IPS-11a (cell line): ENCODE data around the gene ZXDC.

Experiments
- H3K4me3 ChIP-seq: one replicate; pipeline ENCODE4 v1.5.1; 2013; ENCODE audit warnings: low read depth, low read length, control low read depth

The ZXDC gene

DNA sequence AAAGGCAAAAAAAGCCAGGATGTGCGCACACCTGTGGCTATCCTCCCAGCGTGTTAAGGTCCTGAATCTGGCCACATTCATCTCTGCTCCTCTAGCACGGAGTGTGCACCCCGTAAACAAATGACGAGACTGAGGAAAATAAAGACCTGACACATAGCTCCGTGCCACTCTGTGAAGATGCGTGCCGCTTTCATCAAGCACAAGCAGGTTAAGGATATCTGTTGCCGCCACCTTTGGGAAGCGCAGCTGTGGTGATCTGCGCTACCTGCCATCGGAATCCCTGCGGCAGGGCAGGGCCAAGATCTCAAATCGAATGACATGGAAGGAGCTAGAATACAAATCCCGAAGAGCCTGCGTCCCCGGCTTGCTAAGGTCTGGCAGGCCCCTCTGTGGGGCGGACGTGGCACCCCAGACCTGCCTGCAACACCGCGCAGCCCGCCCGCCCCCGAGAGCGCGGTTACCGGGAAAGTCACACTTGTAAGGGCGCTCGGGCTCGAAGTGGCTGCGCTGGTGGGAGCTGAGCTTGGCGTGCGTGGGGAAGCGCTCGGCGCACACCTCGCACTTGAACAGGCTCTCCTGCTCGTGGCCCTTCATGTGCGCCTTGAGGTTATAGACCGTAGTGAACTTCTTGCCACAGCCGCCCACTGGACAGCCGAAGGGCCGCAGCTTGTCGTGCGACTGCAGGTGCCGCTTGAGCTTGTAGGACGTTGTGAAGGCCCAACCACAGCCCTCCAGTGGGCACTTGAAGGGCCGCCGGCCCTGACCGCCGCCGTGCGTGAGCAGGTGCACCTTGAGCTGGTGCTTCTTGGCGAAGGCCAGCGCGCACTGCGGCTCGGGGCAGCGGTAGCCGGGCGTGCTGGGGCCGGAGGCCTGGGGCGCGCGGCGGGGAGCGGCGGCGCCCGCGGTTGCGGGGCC is 936 bp downstream of the ZXDC start:
- H3K4me3 ChIP-seq = peak overlapping the region; percentile 75

DNA sequence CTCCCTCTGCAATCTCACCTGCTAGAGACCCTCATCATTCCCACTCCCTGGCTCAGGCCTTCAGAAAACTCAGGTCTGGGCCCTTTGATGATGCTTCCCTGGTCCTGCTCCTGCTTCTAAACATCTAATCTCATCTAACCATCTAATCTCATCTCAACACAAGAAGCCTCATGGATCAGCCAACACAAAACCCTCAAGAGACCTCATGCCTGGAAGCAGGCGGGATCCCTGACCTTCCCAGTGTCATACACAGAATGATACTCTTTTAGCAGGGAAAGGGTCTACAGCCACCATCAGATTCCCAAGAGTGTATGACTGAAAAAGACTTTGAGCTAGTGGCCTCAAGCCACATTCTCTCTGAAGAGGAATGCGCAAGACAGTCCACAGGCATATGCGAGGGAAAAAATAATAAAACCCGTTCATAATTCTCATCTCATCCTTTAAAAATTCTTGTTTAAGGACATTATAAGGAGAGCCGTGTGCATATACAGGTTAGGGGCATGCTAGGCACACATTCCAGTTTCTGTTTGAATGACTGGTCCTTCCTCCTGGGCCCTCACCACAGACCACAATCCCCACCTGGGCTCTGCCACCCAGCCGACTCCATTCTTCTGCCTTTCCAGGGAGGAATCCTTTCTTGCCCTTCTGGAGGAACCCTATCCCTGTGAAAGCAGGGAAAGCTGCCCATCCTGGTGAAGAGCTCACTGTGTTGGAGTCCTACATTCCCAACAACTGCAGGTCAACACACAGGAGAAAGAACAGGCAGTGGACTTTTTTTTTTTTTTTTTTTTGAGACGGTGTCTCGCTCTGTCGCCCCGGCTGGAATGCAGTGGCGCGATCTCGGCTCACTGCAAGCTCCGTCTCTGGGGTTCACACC is 2.2 kb downstream of the ZXDC start:
- H3K4me3 ChIP-seq = no peak overlapping the region

DNA sequence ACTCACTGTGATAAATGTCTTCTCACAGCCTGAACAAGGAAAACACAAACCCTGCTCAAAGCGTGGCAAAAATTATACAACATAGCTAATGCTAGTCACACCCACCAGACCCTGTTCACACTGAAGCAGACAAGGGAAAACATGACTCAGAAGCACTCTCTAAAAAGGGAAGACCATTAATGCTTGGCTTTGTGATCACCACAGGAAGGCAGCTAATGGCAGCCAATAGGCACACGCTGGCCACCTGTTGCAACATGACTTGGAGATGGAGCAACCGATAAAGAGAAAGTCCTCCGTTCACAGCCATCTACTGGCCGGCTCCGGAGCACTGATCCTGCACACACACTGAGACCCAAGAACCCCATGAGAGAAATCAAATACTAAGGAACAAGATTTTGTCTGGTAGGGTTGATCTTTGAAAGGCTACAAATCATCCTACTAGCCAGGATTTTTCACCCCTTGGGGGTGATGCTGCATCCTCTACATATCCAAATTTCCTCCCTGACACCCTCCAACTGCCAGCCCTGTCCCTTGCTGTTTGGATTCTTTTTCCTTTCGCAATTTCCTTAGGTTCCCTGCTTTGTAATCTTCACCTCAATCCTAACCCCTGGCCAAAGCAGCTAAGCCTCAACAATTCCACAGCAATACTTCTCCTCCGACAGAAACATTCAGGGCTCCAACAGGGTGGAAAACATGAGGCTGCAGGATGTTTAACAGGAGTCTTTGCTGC is 3.2 kb downstream of the ZXDC start:
- H3K4me3 ChIP-seq = no peak overlapping the region

DNA sequence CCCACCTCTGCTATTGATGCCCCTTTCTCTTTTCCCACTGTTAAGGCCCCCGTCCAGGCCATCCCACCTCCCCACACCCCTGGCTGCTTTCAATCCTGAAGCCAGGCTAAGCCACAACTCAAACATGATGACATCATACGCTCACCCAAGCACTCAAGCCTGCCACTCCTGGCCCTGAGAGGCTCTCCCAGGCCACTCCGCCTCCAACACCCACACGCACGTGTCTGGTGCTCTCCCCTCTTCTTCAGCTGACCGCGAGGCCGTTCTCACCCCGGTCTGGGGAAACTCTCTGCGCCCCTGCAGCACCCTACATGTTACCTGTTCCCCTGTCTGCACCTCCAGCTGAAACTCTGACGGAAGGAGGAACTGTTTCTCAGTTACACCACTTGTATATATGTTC is 6.2 kb downstream of the ZXDC start:
- no peak overlapping the region for H3K4me3 ChIP-seq

DNA sequence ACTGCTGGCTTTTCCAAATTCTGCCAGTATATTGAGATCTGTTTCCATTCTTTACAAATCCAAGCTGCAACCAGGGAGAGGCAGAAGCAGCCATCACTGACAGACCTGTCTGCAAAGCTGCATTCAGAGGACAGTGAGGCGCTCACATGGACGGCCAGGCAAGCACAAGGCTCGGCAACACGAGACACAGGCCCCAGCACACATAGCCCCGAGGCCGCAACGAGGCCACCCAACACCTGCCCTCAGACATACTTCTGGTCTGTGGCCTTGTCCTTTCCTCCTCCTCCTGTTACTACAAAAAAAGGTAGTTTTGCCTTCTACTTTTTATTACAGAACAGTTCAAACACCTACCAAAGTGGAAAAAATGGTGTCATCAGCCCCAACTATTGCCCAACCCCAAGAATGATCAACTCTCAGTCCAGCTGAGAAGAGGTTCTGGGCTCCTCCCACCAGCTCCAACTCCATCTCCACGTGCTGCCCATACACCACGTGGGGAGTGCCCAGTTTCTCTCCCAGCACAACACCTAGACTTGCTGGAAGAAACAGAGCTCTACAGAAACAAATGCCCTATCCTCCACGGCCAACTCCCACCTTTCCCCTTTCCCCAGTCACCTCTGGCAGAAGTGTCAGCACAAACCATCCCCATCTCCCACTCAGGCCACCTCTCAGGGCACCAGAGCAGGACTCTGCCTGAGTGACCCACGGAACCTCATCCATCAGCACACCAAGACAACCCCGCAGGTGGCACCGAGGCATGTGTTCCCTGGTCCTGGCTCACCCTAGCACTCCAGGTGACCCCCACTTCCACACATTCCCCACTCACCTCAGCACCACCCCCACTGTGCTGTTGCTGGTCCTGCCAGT is 7.4 kb downstream of the ZXDC start:
- H3K4me3 ChIP-seq = no peak overlapping the region

DNA sequence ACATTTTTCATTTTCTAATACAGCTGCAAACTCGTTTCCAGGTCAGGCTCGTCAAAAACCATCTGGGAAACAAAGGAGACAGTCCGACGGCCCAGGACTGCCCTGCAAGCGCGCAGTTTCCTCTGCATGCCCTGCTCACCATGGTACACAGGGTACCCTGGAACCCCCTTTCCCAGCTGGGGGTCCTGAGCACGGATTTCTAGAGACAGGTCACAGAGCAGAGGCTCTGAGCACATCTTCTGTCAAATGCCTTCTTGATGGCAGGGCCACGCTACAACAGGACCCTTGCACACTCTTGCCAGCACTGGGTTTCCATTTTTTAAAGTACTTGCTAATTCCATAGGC is 8.1 kb downstream of the ZXDC start:
- H3K4me3 ChIP-seq = no peak overlapping the region

DNA sequence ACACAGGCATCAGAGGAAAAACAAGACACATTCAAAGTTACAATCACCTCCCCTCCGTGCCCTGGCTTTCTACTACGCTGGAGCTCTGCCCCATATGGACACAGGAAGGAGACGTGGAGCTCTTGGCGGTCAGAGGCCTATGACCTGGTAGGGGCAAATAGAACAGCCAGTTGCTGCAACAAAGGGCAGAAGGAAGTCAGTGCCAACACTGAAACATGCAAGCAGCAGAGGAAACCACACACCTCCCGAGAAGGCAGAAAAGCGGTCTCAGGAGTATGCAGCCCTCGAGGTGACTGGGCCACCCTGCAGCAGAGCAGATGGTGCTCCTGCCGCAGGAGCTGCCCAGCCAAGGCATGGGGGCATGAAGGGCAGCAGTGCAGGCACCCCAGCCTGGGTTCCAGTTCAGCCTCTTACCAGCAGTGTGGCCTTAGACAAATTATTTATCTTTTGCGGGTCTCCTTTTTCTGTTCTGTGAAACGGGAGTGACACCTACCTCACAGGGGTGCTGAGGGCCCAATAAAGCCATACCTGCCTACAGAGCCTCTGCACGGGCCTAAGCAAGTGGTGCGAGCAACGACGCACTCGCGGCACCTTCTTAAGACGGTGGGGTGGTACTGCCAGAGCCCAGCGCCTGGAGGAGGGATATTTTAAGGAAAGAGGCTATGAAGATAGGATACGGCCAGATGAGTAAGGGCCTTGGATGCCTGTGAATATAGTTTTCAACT is 8.6 kb downstream of the ZXDC start:
- H3K4me3 ChIP-seq = no peak overlapping the region

DNA sequence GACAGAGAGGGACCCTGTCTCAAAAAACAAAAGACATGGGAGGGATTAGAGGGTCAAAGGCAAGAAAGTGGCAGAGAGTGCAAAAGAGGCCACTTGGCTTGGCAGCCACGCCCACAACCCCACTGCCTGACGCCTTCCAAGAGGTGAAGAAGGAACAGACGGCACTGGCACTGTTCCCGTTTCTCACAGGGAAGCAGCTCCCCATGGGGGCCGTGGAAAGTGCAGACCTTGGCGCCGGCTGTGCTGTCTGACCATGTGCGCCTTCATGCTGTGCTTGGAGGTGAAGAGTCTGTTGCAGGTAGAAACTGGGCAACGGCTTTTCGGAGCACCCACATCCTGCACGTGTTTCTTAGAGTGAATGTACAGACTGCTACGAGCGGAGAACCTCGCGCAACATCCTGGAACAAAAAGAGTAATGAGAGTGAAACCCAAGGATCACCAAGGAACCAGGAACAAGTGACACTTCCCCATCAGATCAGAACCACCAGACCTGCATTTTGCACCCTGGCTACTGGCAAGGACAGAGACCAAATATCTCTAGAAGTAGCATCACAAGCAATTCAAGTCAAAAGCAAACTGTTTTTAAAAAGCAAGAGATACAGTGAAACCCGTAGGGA is 9.7 kb downstream of the ZXDC start:
- no peak overlapping the region for H3K4me3 ChIP-seq

DNA sequence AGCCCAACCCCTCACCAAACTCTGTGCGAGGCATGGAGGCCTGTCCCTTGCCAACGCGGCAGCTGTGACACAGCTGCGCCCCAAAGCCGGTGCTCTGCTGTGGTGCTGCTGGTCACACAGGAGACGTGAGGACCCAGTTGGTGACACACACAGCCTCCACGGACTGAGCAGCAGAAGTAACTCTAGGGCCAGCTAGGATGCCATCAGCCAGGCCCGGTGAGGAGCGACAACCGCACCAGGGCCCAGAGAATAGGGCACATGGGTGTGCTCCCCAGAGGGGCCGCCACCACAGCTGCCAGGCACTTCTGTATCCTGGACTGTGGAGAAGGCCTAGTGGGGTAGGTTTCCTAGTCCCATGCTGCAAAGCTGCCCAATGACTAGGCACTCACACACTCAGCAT is 10.7 kb downstream of the ZXDC start:
- H3K4me3 ChIP-seq = no peak overlapping the region

DNA sequence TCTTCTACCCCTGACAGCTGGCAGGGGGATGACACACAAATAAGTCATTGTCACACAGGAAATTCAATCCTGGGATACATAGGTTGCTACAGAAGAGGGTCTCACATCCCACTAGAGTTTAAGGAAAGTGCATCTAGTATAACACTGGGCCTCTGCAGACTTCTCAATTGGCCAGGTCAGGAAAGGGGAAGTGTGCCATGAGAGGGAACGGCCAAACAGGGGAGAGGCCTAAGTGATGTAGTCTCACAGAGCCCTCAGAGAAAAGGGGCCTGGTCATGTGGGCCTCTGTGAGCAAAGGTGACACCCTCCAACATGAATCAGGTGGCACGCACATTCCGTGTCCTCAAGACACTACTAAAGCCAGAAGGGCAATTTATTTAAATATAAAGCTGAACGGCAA is 11.2 kb downstream of the ZXDC start:
- H3K4me3 ChIP-seq = no peak overlapping the region

DNA sequence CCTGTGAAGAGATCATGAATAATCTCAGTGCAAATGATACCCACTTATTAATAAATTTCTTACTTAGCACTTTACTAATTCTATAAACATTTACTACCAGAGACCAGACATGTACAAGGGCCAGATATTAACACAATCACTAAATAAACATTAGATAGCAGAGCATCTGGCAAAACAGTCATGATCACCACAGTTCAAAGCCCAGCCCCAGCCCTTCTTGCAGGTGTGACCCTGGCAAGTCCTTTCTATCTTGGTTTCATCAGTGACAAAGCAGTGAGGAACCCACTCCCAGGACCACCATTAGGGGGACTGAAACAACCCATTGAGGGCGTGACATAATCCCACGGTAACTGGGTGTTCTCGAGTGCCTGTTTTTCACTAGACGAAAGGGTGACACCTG is 11.6 kb downstream of the ZXDC start:
- no peak overlapping the region for H3K4me3 ChIP-seq

DNA sequence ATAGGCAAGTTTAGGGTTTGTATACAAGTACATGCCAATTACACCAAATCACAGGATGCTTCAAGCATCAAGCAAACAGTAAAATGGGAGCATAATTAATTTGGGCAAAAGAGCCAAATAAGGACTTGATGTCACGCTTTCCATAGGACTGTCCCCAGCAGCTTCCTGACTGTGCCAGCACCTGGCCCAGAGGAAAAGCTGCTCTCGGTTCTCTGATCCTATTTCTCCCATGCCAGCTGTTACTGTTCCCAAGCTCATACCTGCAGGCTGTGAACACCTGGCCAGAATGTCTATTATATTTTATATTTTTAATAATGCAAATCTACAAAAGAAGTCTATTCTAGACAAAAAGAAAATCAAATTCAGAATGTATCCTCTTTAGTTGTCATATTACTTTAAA is 12.2 kb downstream of the ZXDC start:
- no peak overlapping the region for H3K4me3 ChIP-seq

DNA sequence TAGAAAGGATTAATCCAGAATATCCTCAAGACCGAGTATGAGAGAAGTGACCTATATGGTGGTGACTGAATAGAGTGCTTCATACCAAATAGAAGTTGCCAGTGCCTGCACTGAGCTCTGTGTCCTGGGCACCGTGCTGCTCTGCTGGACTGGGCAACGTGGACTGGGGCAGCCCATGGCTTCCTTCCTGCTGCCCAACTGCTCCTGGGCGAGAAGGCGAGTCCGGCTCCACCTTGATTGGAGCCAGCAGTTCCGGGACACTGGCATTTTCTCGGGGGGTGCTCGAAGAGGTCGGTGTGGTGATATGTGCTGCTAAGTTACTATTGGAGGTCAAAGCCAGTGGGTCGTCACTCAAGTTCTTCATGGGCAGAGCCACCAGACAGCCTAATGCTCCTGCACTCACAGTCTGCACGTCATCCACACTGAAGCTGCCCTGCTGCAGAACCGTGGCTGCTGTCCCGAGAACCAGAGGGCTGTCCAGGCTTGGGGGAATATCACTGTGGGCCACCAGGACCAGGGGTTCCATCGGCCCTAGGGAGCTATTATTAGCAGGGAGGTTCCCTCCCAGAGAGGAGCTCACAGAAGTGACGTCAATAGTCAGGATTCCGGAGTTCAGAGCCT is 14.1 kb downstream of the ZXDC start:
- no peak overlapping the region for H3K4me3 ChIP-seq

DNA sequence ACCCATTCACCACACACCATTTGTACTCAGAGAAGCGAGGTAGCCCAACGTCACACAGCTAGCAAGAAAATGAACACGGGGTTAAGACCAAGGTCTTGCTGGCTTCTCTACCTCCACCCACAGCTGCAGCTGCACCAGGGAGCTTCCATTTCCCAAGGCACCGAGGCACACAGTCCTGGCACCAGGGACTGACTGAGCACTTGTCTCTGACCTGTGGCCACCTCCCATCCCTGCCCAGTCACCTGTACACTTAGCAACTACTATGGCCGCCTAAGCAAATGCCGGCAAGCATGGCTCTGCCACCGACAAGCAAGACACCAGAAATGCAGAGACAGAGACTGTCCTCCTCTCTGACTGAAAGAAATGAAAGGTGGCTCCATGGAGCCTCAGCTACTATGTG is 15.3 kb downstream of the ZXDC start:
- no peak overlapping the region for H3K4me3 ChIP-seq

DNA sequence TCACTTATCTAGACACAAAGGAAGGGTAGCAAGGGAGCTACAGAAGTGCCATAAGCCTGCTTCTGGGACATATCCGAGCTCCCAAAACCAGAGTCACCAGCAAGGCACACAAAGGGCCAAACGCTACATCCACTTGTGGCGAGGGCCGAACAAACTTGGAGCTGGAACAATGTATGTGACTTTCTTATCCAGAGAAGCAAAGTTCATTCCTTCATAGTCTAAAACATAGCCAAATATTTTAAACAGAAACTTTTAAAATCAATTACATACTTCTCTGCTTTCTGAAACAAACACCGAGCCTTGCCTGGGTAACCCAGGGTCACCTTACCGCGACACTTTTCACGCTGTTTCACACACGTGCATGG is 15.9 kb downstream of the ZXDC start:
- H3K4me3 ChIP-seq = no peak overlapping the region

DNA sequence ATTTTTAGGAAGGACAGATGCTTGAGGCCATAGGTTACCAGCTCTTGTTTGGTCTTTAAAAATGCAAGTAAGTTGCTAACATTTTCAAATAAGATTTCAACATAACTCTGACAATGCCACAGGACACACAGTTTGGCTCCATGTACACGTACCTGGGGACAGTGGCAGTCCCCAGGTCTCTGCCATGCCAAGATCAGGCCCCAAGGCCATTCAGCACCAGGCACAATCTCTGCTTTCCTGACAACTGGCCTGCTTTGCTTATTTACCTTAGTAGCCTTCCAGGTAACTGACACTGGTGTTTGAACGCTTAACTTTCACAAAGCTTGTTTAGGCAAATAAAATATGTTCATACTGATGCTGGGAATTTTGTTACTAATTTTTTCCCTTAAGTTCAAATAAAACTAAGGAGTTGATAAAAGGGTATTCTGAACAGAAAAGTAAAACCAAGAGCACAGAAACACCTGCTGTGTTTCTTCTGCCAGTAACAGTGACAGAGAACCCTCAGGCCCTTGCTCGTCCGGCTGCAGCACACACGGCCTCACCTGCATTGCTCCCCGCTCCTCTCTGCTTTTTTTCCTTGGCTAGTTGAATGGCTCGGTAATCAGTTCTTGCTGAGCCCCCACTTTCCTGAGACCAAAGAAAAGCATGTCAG is 16.5 kb downstream of the ZXDC start:
- H3K4me3 ChIP-seq = no peak overlapping the region

DNA sequence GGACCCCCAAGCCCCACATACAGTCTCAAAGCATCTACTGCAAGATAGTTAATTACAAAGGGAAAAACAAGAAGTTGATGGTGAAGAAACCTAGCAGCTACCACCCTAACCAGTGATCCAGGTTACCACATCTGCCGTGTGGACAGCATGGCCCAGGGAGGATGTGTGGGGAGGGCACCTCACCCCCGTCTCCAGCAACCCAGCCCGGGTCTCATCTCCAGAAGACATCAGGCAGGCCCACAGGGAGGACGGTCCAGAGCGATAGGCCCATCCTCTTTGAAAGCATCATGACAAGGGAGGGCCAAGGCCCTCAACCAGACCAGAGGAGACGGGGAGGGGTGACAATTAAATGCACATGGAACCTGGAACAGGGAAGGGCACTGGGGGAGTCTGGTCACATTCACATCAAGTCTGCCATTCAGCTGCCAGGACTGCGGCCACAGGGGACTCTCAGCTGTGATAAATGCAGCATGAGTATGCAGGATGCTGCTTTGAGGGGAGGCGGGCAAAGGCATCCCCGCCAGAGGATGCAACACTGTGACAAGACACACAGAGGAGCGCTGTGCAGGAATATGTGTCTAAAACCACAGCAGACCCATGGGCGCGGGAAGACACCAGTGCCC is 18.8 kb downstream of the ZXDC start:
- no peak overlapping the region for H3K4me3 ChIP-seq

DNA sequence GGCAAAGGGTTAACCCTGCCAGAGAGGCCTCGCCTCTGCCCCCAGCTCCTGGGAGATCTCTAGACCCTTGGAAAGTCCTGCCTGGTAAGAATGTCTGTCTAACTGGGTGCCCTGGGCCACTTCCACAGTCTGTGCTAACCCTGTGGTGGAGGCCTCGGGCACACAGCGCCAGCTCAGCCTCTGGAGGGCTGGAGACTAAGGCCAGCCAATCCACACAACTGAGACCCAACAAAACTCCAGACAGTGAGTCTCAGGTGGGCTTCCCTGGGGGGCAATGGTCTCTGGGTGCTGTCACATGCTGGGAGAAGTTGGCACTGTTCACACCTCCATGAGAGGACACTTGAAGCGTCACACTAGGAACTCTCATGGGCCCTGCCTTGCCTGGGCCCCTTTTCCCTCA is 19.5 kb downstream of the ZXDC start:
- H3K4me3 ChIP-seq = no peak overlapping the region
